ENCODE measurements around the gene CRLF3. TPM values are rescaled to one million over a fixed set of nuclear protein-coding genes. Genes with fewer than 3 reads are reported as not detected.

The CRLF3 gene
- total RNA-seq, 1 experiment from 2014 or later, result 17.9 TPM

- TF ChIP-seq ZNF281 (CRISPR knock-in tag; IDR thresholded peaks at IDR 0.05), result no peak
- TF ChIP-seq FOXP1 (CRISPR knock-in tag; IDR thresholded peaks at IDR 0.05; ENCODE audit: borderline replicate concordance), result no peak
Measured at GRCh38 chr17:30801671-30802070, 22.8 kb downstream of the CRLF3 start (continued).

- Mint-ChIP-seq H3K4me3 (no peak overlapping the region), H3K27ac (no peak overlapping the region), H3K4me1 (no peaks in the 10 kb centered on the region), H3K9me3 (no peaks in the 10 kb centered on the region), H3K36me3 (peaks cover 55% of the 10 kb centered on the region), H3K27me3 (ENCODE audit: low read depth) (no peaks in the 10 kb centered on the region)
- ATAC-seq (no peak), DNase-seq (ENCODE audit: low spot score) (no peak)
- ChIA-PET CTCF (interaction anchor here (0.5 kb wide), 1 partner anchor 9 kb away, joined by 3 read pairs; no protein-coding TSS in a partner anchor), POLR2A (interaction anchor here (0.6 kb wide), 1 partner anchor 198 kb away, joined by 4 read pairs; no protein-coding TSS in a partner anchor)
- TF ChIP-seq ZNF423 (CRISPR knock-in tag; IDR thresholded peaks at IDR 0.05) (no peak), GTF2I (CRISPR knock-in tag; conservative IDR thresholded peaks at IDR 0.05) (no peak), ZNF281 (CRISPR knock-in tag; IDR thresholded peaks at IDR 0.05) (no peak), SMAD3 (CRISPR knock-in tag; IDR thresholded peaks at IDR 0.05; ENCODE audit: borderline replicate concordance) (no peak), ZNF425 (CRISPR knock-in tag; conservative IDR thresholded peaks at IDR 0.05) (no peak), KAT7 (CRISPR knock-in tag; IDR thresholded peaks at IDR 0.05; ENCODE audit: borderline replicate concordance) (no peak), MYBL2 (CRISPR knock-in tag; IDR thresholded peaks at IDR 0.05) (no peak), NFATC4 (CRISPR knock-in tag; IDR thresholded peaks at IDR 0.05) (no peak), AR (CRISPR knock-in tag; IDR thresholded peaks at IDR 0.05) (no peak), ESRRA (CRISPR knock-in tag; IDR thresholded peaks at IDR 0.05; ENCODE audit: borderline replicate concordance) (no peak), NR1H2 (CRISPR knock-in tag; IDR thresholded peaks at IDR 0.05) (no peak), JAZF1 (CRISPR knock-in tag; IDR thresholded peaks at IDR 0.05) (no peak), USF1 (CRISPR knock-in tag; IDR thresholded peaks at IDR 0.05) (no peak), NR3C1 (CRISPR knock-in tag; conservative IDR thresholded peaks at IDR 0.05; ENCODE audit: low read depth) (no peak), STAT6 (CRISPR knock-in tag; conservative IDR thresholded peaks at IDR 0.05; ENCODE audit: low read depth) (no peak), SP1 (CRISPR knock-in tag; conservative IDR thresholded peaks at IDR 0.05) (no peak), ZBTB43 (CRISPR knock-in tag; IDR thresholded peaks at IDR 0.05) (no peak), ELF4 (CRISPR knock-in tag; IDR thresholded peaks at IDR 0.05; ENCODE audit: low read depth) (no peak), TCF7 (CRISPR knock-in tag; IDR thresholded peaks at IDR 0.05; ENCODE audit: low read depth) (no peak)
Measured at GRCh38 chr17:30796016-30796415, 28.5 kb downstream of the CRLF3 start.

Data from WTC11 (cell line).